HL-60 (cell line): ENCODE data around the gene ABLIM1.

ENCODE experiments used
- CTCF ChIP-seq: IDR thresholded peaks from one replicate; pipeline ENCODE4 v1.5.1; 2011; ENCODE audit warnings: low read length, control low read depth, inconsistent platforms; ENCODE audit not compliant: insufficient read depth
- POLR2AphosphoS5 ChIP-seq: IDR thresholded peaks from 2 replicates; pipeline ENCODE4 v1.6.1; 2012; ENCODE audit warnings: low read depth
- SPI1 ChIP-seq: IDR thresholded peaks from 2 replicates; pipeline ENCODE4 v1.6.1; 2012; ENCODE audit warnings: low read depth, mild to moderate bottlenecking, borderline replicate concordance
- TF ChIP-seq, protein P1 (sequence below): IDR thresholded peaks from 2 replicates; pipeline ENCODE4 v1.6.1; 2012; ENCODE audit warnings: low read depth; ENCODE audit not compliant: insufficient replicate concordance

DNA sequence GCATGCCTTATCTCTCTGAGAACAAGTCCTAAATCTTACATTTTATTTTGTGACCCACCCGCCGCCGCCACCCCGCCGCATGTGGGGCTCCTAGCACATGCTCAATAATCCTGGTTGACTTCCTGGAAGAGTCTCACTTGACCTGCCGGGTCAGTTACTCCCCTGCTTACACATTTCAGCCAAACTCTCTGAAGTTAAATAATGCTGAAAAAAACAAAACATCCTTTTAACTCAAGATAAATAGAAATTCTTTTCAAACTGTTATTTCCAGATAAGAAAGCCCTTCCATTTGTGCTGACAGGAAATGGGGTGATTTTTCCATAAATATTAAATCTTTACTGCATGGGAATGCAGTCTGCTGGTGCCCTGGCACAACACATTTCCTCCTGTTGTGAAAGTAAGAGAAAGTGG is 123.5 kb downstream of the ABLIM1 start:
- no peak for TF ChIP-seq SPI1
- TF ChIP-seq, protein P1, sequence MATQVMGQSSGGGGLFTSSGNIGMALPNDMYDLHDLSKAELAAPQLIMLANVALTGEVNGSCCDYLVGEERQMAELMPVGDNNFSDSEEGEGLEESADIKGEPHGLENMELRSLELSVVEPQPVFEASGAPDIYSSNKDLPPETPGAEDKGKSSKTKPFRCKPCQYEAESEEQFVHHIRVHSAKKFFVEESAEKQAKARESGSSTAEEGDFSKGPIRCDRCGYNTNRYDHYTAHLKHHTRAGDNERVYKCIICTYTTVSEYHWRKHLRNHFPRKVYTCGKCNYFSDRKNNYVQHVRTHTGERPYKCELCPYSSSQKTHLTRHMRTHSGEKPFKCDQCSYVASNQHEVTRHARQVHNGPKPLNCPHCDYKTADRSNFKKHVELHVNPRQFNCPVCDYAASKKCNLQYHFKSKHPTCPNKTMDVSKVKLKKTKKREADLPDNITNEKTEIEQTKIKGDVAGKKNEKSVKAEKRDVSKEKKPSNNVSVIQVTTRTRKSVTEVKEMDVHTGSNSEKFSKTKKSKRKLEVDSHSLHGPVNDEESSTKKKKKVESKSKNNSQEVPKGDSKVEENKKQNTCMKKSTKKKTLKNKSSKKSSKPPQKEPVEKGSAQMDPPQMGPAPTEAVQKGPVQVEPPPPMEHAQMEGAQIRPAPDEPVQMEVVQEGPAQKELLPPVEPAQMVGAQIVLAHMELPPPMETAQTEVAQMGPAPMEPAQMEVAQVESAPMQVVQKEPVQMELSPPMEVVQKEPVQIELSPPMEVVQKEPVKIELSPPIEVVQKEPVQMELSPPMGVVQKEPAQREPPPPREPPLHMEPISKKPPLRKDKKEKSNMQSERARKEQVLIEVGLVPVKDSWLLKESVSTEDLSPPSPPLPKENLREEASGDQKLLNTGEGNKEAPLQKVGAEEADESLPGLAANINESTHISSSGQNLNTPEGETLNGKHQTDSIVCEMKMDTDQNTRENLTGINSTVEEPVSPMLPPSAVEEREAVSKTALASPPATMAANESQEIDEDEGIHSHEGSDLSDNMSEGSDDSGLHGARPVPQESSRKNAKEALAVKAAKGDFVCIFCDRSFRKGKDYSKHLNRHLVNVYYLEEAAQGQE: no peak
- no peak for TF ChIP-seq CTCF
- no peak for TF ChIP-seq POLR2AphosphoS5
